HEK293 (cell line): ENCODE measurements around the gene STPG3.

Source experiments
- EGR2 ChIP-seq: fragments of 450-650 bp; formaldehyde crosslinking; IDR thresholded peaks from 2 replicates; pipeline ENCODE4 v1.5.1; 2016; ENCODE audit warnings: low read depth, missing biosample characterization, missing genetic modification characterization
- FEZF1 ChIP-seq: fragments of 450-650 bp; formaldehyde crosslinking; IDR thresholded peaks from 2 replicates; pipeline ENCODE4 v1.5.1; 2016; ENCODE audit warnings: missing biosample characterization, missing genetic modification characterization
- GLIS1 ChIP-seq: fragments of 450-650 bp; formaldehyde crosslinking; IDR thresholded peaks from 2 replicates; pipeline ENCODE4 v1.5.1; 2016; ENCODE audit warnings: missing biosample characterization, missing genetic modification characterization
- HOXD13 ChIP-seq: sonication (generic); formaldehyde crosslinking; IDR thresholded peaks from 2 replicates; pipeline ENCODE4 v1.8.0; 2022; ENCODE audit warnings: missing genetic modification reagents, borderline replicate concordance
- KLF10 ChIP-seq: fragments of 450-650 bp; IDR thresholded peaks from 2 replicates; pipeline ENCODE4 v1.5.1; 2018; ENCODE audit warnings: missing biosample characterization, mild to moderate bottlenecking, missing genetic modification characterization
- KLF17 ChIP-seq: fragments of 450-650 bp; formaldehyde crosslinking; IDR thresholded peaks from 2 replicates; pipeline ENCODE4 v1.5.1; 2016; ENCODE audit warnings: missing biosample characterization, missing genetic modification characterization
- KLF7 ChIP-seq: fragments of 450-650 bp; formaldehyde crosslinking; IDR thresholded peaks from 2 replicates; pipeline ENCODE4 v1.5.1; 2016; ENCODE audit warnings: missing biosample characterization, missing genetic modification characterization, borderline replicate concordance
- KLF9 ChIP-seq: fragments of 450-650 bp; formaldehyde crosslinking; IDR thresholded peaks from 2 replicates; pipeline ENCODE4 v1.5.1; 2016; ENCODE audit warnings: missing biosample characterization, missing genetic modification characterization, low read depth
- SP7 ChIP-seq: fragments of 450-650 bp; formaldehyde crosslinking; IDR thresholded peaks from 2 replicates; pipeline ENCODE4 v1.5.1; 2016; ENCODE audit warnings: missing biosample characterization, missing genetic modification characterization
- WT1 ChIP-seq: fragments of 450-650 bp; formaldehyde crosslinking; IDR thresholded peaks from 2 replicates; pipeline ENCODE4 v1.5.1; 2016; ENCODE audit warnings: missing biosample characterization, missing genetic modification characterization
- ZBTB11 ChIP-seq: fragments of 450-650 bp; formaldehyde crosslinking; conservative IDR thresholded peaks from 2 replicates; pipeline ENCODE4 v1.5.1; 2016; ENCODE audit warnings: low read depth, missing biosample characterization, missing genetic modification characterization
- ZBTB20 ChIP-seq: fragments of 450-650 bp; formaldehyde crosslinking; IDR thresholded peaks from 2 replicates; pipeline ENCODE4 v1.5.1; 2016; ENCODE audit warnings: missing biosample characterization, missing genetic modification characterization
- ZBTB48 ChIP-seq: fragments of 450-650 bp; formaldehyde crosslinking; IDR thresholded peaks from 2 replicates; pipeline ENCODE4 v1.5.1; 2016; ENCODE audit warnings: missing biosample characterization, missing genetic modification characterization
- ZEB2 ChIP-seq: fragments of 450-650 bp; formaldehyde crosslinking; IDR thresholded peaks from 2 replicates; pipeline ENCODE4 v1.5.1; 2016; ENCODE audit warnings: missing biosample characterization, missing genetic modification characterization
- ZFP37 ChIP-seq: fragments of 450-650 bp; formaldehyde crosslinking; IDR thresholded peaks from 2 replicates; pipeline ENCODE4 v1.5.1; 2016; ENCODE audit warnings: missing biosample characterization, missing genetic modification characterization
- ZNF114 ChIP-seq: fragments of 450-650 bp; formaldehyde crosslinking; IDR thresholded peaks from 2 replicates; pipeline ENCODE4 v1.5.0; 2017; ENCODE audit warnings: missing biosample characterization, missing genetic modification characterization
- ZNF16 ChIP-seq: fragments of 450-650 bp; formaldehyde crosslinking; IDR thresholded peaks from 2 replicates; pipeline ENCODE4 v1.5.1; 2016; ENCODE audit warnings: low read depth, missing biosample characterization, missing genetic modification characterization
- ZNF2 ChIP-seq: fragments of 450-650 bp; formaldehyde crosslinking; IDR thresholded peaks from 2 replicates; pipeline ENCODE4 v1.5.1; 2016; ENCODE audit warnings: missing biosample characterization, missing genetic modification characterization
- ZNF280D ChIP-seq: fragments of 450-650 bp; formaldehyde crosslinking; IDR thresholded peaks from 2 replicates; pipeline ENCODE4 v1.5.1; 2016; ENCODE audit warnings: missing biosample characterization, missing genetic modification characterization
- ZNF404 ChIP-seq: fragments of 450-650 bp; formaldehyde crosslinking; IDR thresholded peaks from 2 replicates; pipeline ENCODE4 v1.5.1; 2017; ENCODE audit warnings: missing biosample characterization, missing genetic modification characterization
- ZNF571 ChIP-seq: fragments of 450-650 bp; formaldehyde crosslinking; IDR thresholded peaks from 2 replicates; pipeline ENCODE4 v1.5.0; 2017; ENCODE audit warnings: missing biosample characterization, missing genetic modification characterization
- ZNF664 ChIP-seq: fragments of 450-650 bp; formaldehyde crosslinking; IDR thresholded peaks from 2 replicates; pipeline ENCODE4 v1.5.1; 2016; ENCODE audit warnings: missing biosample characterization, missing genetic modification characterization
- ZNF677 ChIP-seq: fragments of 450-650 bp; IDR thresholded peaks from 2 replicates; pipeline ENCODE4 v1.5.0; 2018; ENCODE audit warnings: missing biosample characterization, mild to moderate bottlenecking, missing genetic modification characterization, moderate library complexity
- ZNF701 ChIP-seq: fragments of 450-650 bp; formaldehyde crosslinking; IDR thresholded peaks from 2 replicates; pipeline ENCODE4 v1.5.1; 2016; ENCODE audit warnings: missing biosample characterization, missing genetic modification characterization
- ZNF791 ChIP-seq: fragments of 450-650 bp; formaldehyde crosslinking; IDR thresholded peaks from 2 replicates; pipeline ENCODE4 v1.5.1; 2016; ENCODE audit warnings: missing biosample characterization, missing genetic modification characterization
- ZSCAN30 ChIP-seq: fragments of 450-650 bp; IDR thresholded peaks from 2 replicates; pipeline ENCODE4 v1.5.1; 2018; ENCODE audit warnings: missing biosample characterization, mild to moderate bottlenecking, missing genetic modification characterization, moderate library complexity
- ZSCAN4 ChIP-seq: fragments of 450-650 bp; formaldehyde crosslinking; IDR thresholded peaks from 2 replicates; pipeline ENCODE4 v1.5.1; 2017; ENCODE audit warnings: missing biosample characterization, missing genetic modification characterization
- TF ChIP-seq, protein P1 (sequence below): fragments of 450-650 bp; formaldehyde crosslinking; IDR thresholded peaks from 2 replicates; pipeline ENCODE4 v1.5.1; 2016; ENCODE audit warnings: missing biosample characterization, missing genetic modification characterization

Gene STPG3

GRCh38 chr9:137223078-137223970 is 27.8 kb upstream of the STPG3 start (continued):
- TF ChIP-seq ZBTB11 (tag by site-specific recombination) = peak; percentile 97
- peak; percentile 25; the same call in 1 of the 2 replicates for TF ChIP-seq SP7 (tag by site-specific recombination)
- TF ChIP-seq ZNF701 (tag by site-specific recombination) = no peak
- no peak for TF ChIP-seq ZNF16 (tag by site-specific recombination)
- peak; percentile 66 for TF ChIP-seq KLF10 (tag by site-specific recombination)
- TF ChIP-seq ZBTB48 = 0 out of 2 replicates have a peak, but pooled peaks have one; percentile 18
- TF ChIP-seq ZFP37 (tag by site-specific recombination) = peak; percentile 53; the same call in 1 of the 2 replicates
- peak; percentile 52 for TF ChIP-seq EGR2 (tag by site-specific recombination)
- peak; percentile 37; the same call in 1 of the 2 replicates for TF ChIP-seq FEZF1 (tag by site-specific recombination)
- TF ChIP-seq ZNF114 (tag by site-specific recombination) = no peak
- no peak for TF ChIP-seq KLF17
- TF ChIP-seq ZNF571 (tag by site-specific recombination) = no peak
- no peak for TF ChIP-seq ZEB2 (tag by site-specific recombination)
- no peak for TF ChIP-seq ZNF664
- no peak for TF ChIP-seq HOXD13
- TF ChIP-seq ZNF791 (tag by site-specific recombination) = no peak
- TF ChIP-seq ZNF280D = no peak
- 0 out of 2 replicates have a peak, but pooled peaks have one; percentile 50 for TF ChIP-seq ZSCAN30 (tag by site-specific recombination)
- TF ChIP-seq ZNF2 (tag by site-specific recombination) = peak; percentile 84; the same call in 1 of the 2 replicates
- TF ChIP-seq, protein P1, sequence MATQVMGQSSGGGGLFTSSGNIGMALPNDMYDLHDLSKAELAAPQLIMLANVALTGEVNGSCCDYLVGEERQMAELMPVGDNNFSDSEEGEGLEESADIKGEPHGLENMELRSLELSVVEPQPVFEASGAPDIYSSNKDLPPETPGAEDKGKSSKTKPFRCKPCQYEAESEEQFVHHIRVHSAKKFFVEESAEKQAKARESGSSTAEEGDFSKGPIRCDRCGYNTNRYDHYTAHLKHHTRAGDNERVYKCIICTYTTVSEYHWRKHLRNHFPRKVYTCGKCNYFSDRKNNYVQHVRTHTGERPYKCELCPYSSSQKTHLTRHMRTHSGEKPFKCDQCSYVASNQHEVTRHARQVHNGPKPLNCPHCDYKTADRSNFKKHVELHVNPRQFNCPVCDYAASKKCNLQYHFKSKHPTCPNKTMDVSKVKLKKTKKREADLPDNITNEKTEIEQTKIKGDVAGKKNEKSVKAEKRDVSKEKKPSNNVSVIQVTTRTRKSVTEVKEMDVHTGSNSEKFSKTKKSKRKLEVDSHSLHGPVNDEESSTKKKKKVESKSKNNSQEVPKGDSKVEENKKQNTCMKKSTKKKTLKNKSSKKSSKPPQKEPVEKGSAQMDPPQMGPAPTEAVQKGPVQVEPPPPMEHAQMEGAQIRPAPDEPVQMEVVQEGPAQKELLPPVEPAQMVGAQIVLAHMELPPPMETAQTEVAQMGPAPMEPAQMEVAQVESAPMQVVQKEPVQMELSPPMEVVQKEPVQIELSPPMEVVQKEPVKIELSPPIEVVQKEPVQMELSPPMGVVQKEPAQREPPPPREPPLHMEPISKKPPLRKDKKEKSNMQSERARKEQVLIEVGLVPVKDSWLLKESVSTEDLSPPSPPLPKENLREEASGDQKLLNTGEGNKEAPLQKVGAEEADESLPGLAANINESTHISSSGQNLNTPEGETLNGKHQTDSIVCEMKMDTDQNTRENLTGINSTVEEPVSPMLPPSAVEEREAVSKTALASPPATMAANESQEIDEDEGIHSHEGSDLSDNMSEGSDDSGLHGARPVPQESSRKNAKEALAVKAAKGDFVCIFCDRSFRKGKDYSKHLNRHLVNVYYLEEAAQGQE (tag by site-specific recombination) = no peak
- TF ChIP-seq KLF9 = peak; percentile 47; the same call in 1 of the 2 replicates
- no peak for TF ChIP-seq ZNF677 (tag by site-specific recombination)
- TF ChIP-seq ZNF404 (tag by site-specific recombination) = no peak
- no peak for TF ChIP-seq ZBTB20 (tag by site-specific recombination)
- TF ChIP-seq WT1 (tag by site-specific recombination) = no peak
- TF ChIP-seq ZSCAN4 (tag by site-specific recombination) = no peak
- no peak; the same call in 1 of the 2 replicates for TF ChIP-seq GLIS1 (tag by site-specific recombination)
- no peak for TF ChIP-seq KLF7
